ENCODE measurements around the gene NPLOC4. TPM values are rescaled to one million over a fixed set of nuclear protein-coding genes. Genes with fewer than 3 reads are reported as not detected.

Gene NPLOC4
- total and polyA plus RNA-seq, 2 of the 8 experiments (the other 6 are each of a cell fraction or from before 2014, with no cell fraction given), result 70.7 to 92.7 TPM

DNA sequence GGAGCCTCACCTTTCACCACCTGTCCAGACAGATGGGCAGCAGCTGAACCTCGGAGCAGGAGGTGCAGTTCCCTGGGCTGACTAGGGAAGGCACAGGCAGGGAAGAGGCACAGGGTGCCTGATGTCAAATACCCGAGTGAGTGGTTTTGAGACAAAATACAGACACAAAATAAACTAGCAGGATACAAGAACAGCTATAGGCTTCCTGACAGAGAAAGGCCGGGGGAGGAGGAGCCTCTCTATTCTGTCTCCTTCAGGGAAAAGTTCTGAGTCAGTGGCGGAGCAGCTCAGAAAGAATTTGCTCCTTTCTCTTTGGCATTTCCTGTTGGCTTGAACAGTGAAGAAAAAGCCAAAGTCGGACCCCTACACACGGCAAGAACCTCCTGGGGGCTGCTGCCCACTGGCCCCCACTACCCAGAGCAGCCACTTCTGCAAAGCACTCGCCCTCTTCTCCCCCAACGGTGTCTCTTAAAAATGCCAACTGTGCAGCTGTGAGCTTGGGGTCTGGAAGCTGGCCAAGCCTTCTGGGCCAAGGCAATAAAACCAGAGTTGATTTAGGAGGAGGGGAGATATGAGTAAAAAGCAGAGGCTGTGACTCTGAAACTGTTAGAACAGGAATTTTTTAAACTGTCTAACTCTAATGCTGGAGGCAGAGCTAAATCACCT lies 70.3 kb downstream of the NPLOC4 start:
- TF ChIP-seq, protein P1, sequence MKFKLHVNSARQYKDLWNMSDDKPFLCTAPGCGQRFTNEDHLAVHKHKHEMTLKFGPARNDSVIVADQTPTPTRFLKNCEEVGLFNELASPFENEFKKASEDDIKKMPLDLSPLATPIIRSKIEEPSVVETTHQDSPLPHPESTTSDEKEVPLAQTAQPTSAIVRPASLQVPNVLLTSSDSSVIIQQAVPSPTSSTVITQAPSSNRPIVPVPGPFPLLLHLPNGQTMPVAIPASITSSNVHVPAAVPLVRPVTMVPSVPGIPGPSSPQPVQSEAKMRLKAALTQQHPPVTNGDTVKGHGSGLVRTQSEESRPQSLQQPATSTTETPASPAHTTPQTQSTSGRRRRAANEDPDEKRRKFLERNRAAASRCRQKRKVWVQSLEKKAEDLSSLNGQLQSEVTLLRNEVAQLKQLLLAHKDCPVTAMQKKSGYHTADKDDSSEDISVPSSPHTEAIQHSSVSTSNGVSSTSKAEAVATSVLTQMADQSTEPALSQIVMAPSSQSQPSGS (IDR thresholded peaks at IDR 0.05; ENCODE audit: low read length), result no peak
- no peak for TF ChIP-seq BRCA1 (IDR thresholded peaks at IDR 0.05; ENCODE audit: low read depth, low read length)
- no peak for TF ChIP-seq SAP30 (IDR thresholded peaks at IDR 0.05; ENCODE audit: insufficient read depth, insufficient replicate concordance, low read length)
- Histone ChIP-seq H2AK5ac (ENCODE audit: low read depth, low read length) (no peak overlapping the region), H3K79me2 (ENCODE audit: control insufficient read depth in 1 of 2, insufficient read depth in 2 of 2, low read length in 2 of 2) (no peaks in the 10 kb centered on the region), H3K4me1 (replicated peaks in 1 of 4; ENCODE audit: control insufficient read depth in 3 of 4, insufficient read depth in 4 of 4, low read length in 3 of 4) (no peaks in the 10 kb centered on the region), H3K23ac (ENCODE audit: insufficient read length) (no peak overlapping the region), H2BK20ac (ENCODE audit: low read length) (no peak overlapping the region), H2BK5ac (ENCODE audit: low read depth, low read length) (no peak overlapping the region), H2BK15ac (ENCODE audit: low read length) (no peak overlapping the region), H3K14ac (ENCODE audit: insufficient read length) (no peak overlapping the region), H2BK12ac (ENCODE audit: low read depth, low read length) (no peak overlapping the region), H3K56ac (replicated peaks; ENCODE audit: insufficient read length, low read depth, low read length) (no peak overlapping the region), H2AFZ (ENCODE audit: low read length) (no peak overlapping the region), H2BK120ac (replicated peaks; ENCODE audit: low read depth, low read length) (no peak overlapping the region), H3K79me1 (ENCODE audit: low read depth, low read length) (no peaks in the 10 kb centered on the region; the same call in 1 of the 2 replicates), H4K91ac (replicated peaks; ENCODE audit: insufficient read length, low read length) (no peak overlapping the region), H3K27ac (ENCODE audit: low read depth, low read length) (no peak overlapping the region), H3K9me3 (ENCODE audit: insufficient read depth in 2 of 2, low read depth in 1 of 2, low read length in 1 of 2) (no peaks in the 10 kb centered on the region), H3K18ac (ENCODE audit: extremely low read depth, low read length) (no peak overlapping the region), H3K9ac (replicated peaks in 1 of 4; ENCODE audit: extremely low read depth in 1 of 4, low read depth in 3 of 4, low read length in 3 of 4) (no peak overlapping the region), H3K23me2 (ENCODE audit: low read depth, low read length) (no peaks in the 10 kb centered on the region), H3K4me2 (ENCODE audit: insufficient read depth in 1 of 2, low read depth in 2 of 2, low read length in 2 of 2) (no peak overlapping the region), H4K8ac (ENCODE audit: extremely low read depth, insufficient read depth, low read length) (no peak overlapping the region), H4K20me1 (replicated peaks in 1 of 2; ENCODE audit: control insufficient read depth in 1 of 2, insufficient read depth in 2 of 2, low read length in 2 of 2) (peaks cover 4 to 13% of the 10 kb centered on the region in 2 experiments), H3K4ac (replicated peaks; ENCODE audit: insufficient read length, low read depth, low read length) (no peak overlapping the region), H3K4me3 (ENCODE audit: extremely low read depth in 1 of 4, insufficient read depth in 2 of 4, low read depth in 3 of 4, low read length in 4 of 4) (no peak overlapping the region), H3K36me3 (ENCODE audit: control insufficient read depth in 2 of 4, insufficient read depth in 4 of 4, low read length in 3 of 4) (peaks cover 23 to 87% (median 54%) of the 10 kb centered on the region in 4 experiments), H4K5ac (ENCODE audit: insufficient read length, low read depth, low read length) (no peak overlapping the region), H3K27me3 (replicated peaks in 1 of 4; ENCODE audit: control insufficient read depth in 3 of 4, extremely low read depth in 1 of 4, insufficient read depth in 3 of 4, low read length in 3 of 4) (no peaks in the 10 kb centered on the region)
- no peak for DNase-seq (ENCODE audit: low read depth in 1 of 2, low spot score in 2 of 2)
- 93% methylated on average over 8 of the region's 8 CpGs; no CpG with 5 or more reads in 1 of the 2 experiments for WGBS, 2 experiments (ENCODE audit: extremely low coverage in 1 of 2, insufficient coverage in 1 of 2, insufficient read length in 1 of 2, insufficient replicate concordance in 2 of 2, low coverage in 1 of 2, low lambda C conversion rate in 2 of 2, missing lambda C conversion rate in 1 of 2)
- no peak for FAIRE-seq
- ChIA-PET CTCF (ENCODE audit: partially characterized antibody) (interaction anchor here (1.3 to 3.2 kb wide), 4 partner anchors 8 to 313 kb away, joined by 3 to 11 read pairs (median 7); no protein-coding TSS in a partner anchor), POLR2A (ENCODE audit: partially characterized antibody) (interaction anchor here (1.4 to 2.1 kb wide), 2 partner anchors 13 to 15 kb away, joined by 4 to 6 read pairs; no protein-coding TSS in a partner anchor)

All from H1 (cell line).